ENCODE data around the gene CFDP1. TPM values are rescaled to one million over a fixed set of nuclear protein-coding genes. Genes with fewer than 3 reads are reported as not detected.
"Not testable (repeated sequence)": the region's sequence is repeated elsewhere in the genome, so short reads cannot be mapped to it uniquely, and the experiment has no call there.

CFDP1 gene
- total RNA-seq, 1 donor from 2014 or later = 117 TPM

DNA sequence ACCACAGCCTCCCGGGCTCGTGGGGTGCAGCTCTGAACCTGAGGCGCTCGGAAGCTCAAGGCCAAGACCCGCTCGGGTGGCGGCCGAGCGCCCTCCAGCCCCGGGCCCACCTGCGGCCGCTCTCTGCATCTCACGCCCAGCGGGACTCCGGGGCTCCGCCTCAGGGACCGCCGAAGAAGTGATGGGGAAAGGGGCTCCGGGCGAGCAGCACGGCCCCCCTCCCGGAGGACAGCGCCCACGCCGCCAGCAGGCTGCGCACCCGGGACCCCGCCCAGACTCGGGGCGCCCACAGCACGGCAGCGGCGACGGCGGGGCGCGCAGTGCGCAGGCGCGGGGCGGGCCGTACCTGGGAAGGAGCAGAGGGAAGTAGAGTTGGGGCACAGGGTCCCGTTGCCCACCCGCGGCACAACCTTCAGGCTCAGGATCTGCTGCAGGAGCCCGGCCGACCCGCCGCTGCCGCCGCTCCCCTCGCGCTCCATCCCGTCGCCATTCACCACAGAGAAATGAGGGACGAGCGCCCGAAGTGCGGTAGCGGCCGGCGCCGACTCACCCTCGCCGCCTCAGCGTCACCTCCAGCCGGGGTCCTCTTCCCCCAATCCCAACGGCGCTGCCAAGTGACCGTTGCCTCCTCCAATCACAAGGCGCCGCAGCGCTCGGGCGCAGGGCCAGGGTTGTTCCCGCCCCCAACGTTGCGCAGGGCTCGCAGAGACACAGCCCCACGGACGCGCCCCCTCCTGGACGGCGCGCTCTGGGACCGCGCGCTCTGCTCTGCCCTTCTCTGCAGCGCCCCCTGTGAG, 31.0 kb upstream of the CFDP1 start, which contains the start of gene TMEM170A:
TMEM170A (minus strand) TSS at position 568 of the 797 bp plus-strand sequence; CDS start at position 479, 89 bp downstream.
- TF ChIP-seq, protein P1, sequence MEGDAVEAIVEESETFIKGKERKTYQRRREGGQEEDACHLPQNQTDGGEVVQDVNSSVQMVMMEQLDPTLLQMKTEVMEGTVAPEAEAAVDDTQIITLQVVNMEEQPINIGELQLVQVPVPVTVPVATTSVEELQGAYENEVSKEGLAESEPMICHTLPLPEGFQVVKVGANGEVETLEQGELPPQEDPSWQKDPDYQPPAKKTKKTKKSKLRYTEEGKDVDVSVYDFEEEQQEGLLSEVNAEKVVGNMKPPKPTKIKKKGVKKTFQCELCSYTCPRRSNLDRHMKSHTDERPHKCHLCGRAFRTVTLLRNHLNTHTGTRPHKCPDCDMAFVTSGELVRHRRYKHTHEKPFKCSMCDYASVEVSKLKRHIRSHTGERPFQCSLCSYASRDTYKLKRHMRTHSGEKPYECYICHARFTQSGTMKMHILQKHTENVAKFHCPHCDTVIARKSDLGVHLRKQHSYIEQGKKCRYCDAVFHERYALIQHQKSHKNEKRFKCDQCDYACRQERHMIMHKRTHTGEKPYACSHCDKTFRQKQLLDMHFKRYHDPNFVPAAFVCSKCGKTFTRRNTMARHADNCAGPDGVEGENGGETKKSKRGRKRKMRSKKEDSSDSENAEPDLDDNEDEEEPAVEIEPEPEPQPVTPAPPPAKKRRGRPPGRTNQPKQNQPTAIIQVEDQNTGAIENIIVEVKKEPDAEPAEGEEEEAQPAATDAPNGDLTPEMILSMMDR (conservative IDR thresholded peaks at IDR 0.05; ENCODE audit: low read depth, low read length) = peak; percentile 100
- peak; percentile 69 for DNase-seq (ENCODE audit: low read depth)
- peak within 1 kb of the TSS; percentile 91 for H3K4me3 ChIP-seq (ENCODE audit: low read depth, low read length)

- DNase-seq (ENCODE audit: low read depth) = not testable (repeated sequence)
- H3K4me3 ChIP-seq (ENCODE audit: low read depth, low read length) = peak overlapping the region; percentile 91
Measured at GRCh38 chr16:75463389-75464121, 30.3 kb upstream of the CFDP1 start.

DNA sequence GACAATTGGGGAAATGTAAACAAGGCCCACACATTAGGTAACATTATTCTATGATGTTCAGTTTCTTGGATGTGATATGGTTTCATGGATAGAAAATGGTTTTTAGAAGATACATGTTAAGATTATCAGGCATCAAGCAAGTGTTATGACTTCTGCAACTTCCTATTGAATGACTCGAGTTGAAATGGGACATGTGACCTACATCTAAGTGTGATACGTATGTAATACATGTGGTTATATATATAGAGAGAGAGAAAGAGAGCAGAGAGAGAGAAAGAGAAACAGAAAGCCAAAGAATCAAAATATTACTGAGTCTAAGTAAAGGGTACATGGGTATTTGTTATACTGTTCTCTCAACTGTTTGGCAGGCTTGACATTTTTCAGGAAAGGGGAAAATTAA, 29.5 kb upstream of the CFDP1 start:
- DNase-seq (ENCODE audit: low read depth) = no peak
- TF ChIP-seq, protein P1 (conservative IDR thresholded peaks at IDR 0.05; ENCODE audit: low read depth, low read length) = no peak
- H3K4me3 ChIP-seq (ENCODE audit: low read depth, low read length) = peak overlapping the region; percentile 91

DNA sequence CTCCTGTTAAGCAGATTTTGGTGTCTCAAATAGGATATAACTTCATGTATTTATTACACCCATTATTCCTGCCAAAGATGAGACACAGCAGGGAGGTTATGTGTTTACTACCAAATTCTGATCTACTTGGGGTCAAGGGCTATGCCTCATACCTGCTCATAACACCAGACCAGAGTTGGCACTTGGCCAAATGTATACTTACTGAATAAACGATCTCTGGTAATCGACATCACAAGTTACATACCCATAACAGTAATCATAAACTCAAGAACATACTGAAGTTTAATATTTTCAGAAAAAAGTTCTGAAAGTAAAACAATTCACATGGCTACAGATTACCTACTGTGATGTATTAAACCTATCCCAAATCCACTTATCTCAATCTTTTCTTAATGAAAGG, 28.3 kb upstream of the CFDP1 start:
- DNase-seq (ENCODE audit: low read depth) = no peak
- TF ChIP-seq, protein P1 (conservative IDR thresholded peaks at IDR 0.05; ENCODE audit: low read depth, low read length) = no peak
- H3K4me3 ChIP-seq (ENCODE audit: low read depth, low read length) = no peak overlapping the region

- no peak for DNase-seq (ENCODE audit: low read depth)
- TF ChIP-seq, protein P1 (conservative IDR thresholded peaks at IDR 0.05; ENCODE audit: low read depth, low read length) = no peak
- no peak overlapping the region for H3K4me3 ChIP-seq (ENCODE audit: low read depth, low read length)
Measured at GRCh38 chr16:75460446-75460845, 27.1 kb upstream of the CFDP1 start.

DNA sequence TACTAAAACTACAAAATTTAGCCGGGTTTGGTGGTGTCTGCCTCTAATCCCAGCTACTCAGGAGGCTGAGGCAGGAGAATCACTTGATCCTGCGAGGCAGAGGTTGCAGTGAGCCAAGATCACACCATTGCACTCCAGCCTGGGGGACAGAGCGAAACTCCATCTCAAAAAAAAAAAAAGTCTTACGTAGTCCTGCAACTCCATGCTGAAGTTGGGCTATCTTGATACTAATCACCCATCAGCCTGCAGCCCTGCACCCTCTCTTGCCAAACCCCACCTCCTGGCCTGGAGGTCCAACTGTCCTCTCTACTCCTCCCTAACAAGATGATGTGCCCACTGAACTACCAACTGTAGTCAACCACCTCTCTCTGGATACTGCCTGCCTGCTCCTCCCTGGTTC, 26.4 kb upstream of the CFDP1 start:
- TF ChIP-seq, protein P1 (conservative IDR thresholded peaks at IDR 0.05; ENCODE audit: low read depth, low read length) = no peak
- no peak for DNase-seq (ENCODE audit: low read depth)
- no peak overlapping the region for H3K4me3 ChIP-seq (ENCODE audit: low read depth, low read length)

- TF ChIP-seq, protein P1 (conservative IDR thresholded peaks at IDR 0.05; ENCODE audit: low read depth, low read length) = no peak
- no peak for DNase-seq (ENCODE audit: low read depth)
- no peak overlapping the region for H3K4me3 ChIP-seq (ENCODE audit: low read depth, low read length)
Measured at GRCh38 chr16:75458439-75458838, 25.1 kb upstream of the CFDP1 start.
